Measurements from ENCODE around the gene IRF4.

IRF4 gene

DNA sequence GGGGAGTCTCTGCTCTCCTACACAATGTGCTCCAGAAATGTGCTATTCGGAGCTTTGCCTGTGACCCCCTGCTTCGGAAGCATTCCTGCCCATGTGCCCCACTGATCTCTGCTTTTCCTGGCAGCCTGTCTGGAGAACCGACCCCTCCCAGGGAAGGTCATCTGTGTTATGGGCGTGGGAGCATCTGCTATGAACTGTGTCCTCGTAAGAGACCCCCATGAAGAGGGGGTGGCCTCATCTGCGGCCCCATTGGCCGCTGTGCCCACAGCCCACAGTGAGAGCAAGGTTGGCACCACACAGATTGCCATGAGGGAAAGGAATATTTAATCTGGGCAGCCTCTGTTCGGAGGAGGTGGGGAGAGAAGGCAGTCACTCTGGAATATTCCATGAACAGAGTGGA is 32.7 kb upstream of the IRF4 start:
- Histone ChIP-seq H2AFZ (ENCODE audit: low read depth, low read length, severe bottlenecking) (no peak overlapping the region), H3K36me3 (ENCODE audit: low read length) (no peaks in the 10 kb centered on the region), H4K20me1 (ENCODE audit: low read depth, low read length) (no peaks in the 10 kb centered on the region), H3K27ac (ENCODE audit: low read depth, low read length) (no peak overlapping the region), H3K79me2 (ENCODE audit: insufficient read depth, low read length) (no peaks in the 10 kb centered on the region), H3K9me3 (ENCODE audit: insufficient read depth, low read length) (no peaks in the 10 kb centered on the region), H3F3A (ENCODE audit: insufficient read depth) (0 out of 2 replicates have a peak, but pooled peaks cover 5% of the 10 kb centered on the region), H3K9ac (ENCODE audit: low read length) (no peak overlapping the region), H3K9me2 (replicated peaks; ENCODE audit: insufficient read depth, low read length) (no peaks in the 10 kb centered on the region), H3K27me3 (ENCODE audit: low read length) (no peaks in the 10 kb centered on the region), H3K4me2 (ENCODE audit: low read depth, low read length, poor library complexity, severe bottlenecking) (no peak overlapping the region), H3K4me3 (ENCODE audit: insufficient read depth, low read length, poor library complexity, severe bottlenecking) (no peak overlapping the region)
- no peak for TF ChIP-seq EZH2phosphoT487 (conservative IDR thresholded peaks at IDR 0.05; ENCODE audit: low read length)
- TF ChIP-seq, protein P1, sequence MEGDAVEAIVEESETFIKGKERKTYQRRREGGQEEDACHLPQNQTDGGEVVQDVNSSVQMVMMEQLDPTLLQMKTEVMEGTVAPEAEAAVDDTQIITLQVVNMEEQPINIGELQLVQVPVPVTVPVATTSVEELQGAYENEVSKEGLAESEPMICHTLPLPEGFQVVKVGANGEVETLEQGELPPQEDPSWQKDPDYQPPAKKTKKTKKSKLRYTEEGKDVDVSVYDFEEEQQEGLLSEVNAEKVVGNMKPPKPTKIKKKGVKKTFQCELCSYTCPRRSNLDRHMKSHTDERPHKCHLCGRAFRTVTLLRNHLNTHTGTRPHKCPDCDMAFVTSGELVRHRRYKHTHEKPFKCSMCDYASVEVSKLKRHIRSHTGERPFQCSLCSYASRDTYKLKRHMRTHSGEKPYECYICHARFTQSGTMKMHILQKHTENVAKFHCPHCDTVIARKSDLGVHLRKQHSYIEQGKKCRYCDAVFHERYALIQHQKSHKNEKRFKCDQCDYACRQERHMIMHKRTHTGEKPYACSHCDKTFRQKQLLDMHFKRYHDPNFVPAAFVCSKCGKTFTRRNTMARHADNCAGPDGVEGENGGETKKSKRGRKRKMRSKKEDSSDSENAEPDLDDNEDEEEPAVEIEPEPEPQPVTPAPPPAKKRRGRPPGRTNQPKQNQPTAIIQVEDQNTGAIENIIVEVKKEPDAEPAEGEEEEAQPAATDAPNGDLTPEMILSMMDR (IDR thresholded peaks at IDR 0.05; ENCODE audit: insufficient read depth, low read length, poor library complexity, severe bottlenecking): no peak

DNA sequence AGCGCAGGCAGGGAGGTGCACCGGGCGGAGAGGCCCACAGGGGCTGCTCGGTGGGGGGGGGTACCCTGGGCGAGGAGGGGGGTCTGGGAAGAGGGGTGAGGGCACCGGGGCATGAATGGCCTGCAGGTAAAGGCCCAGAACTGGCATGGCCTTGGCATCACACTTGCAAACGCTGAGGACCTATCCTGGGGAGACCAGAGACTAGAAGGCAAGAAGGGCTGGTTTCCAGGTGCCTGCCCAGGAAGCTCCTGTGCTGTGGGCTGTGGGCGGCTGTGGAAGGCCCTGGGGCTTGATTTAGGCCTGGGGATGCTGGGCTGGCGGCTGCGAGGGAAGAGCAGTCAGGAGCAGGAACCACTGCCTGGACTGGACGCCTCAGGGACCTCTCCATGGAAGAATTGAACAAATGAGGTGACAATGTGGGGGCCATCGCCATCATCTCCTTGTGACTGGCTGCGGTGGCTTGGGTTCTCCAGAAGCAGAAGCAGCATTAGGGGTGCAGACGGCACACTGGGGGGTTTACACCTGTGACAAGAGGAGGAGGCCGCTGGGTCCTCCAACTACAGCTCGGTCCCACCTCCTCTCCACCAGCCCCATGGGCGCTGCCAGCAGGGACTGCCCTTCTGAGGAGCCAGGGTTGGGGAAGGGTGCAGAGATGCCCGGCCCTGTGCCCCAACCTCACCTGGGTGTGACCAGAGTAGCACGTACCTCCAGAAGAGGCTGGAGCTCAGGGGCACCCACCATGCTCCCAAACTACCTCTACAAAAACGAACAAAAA is 32.1 kb upstream of the IRF4 start:
- no peaks in the 10 kb centered on the region for H3K9me2 ChIP-seq (replicated peaks; ENCODE audit: insufficient read depth, low read length)
- TF ChIP-seq EZH2phosphoT487 (conservative IDR thresholded peaks at IDR 0.05; ENCODE audit: low read length): no peak
- TF ChIP-seq, protein P1 (IDR thresholded peaks at IDR 0.05; ENCODE audit: insufficient read depth, low read length, poor library complexity, severe bottlenecking): no peak
- H3K4me2 ChIP-seq (ENCODE audit: low read depth, low read length, poor library complexity, severe bottlenecking): no peak overlapping the region
- no peak overlapping the region for H3K9ac ChIP-seq (ENCODE audit: low read length)
- no peak overlapping the region for H3K27ac ChIP-seq (ENCODE audit: low read depth, low read length)
- H4K20me1 ChIP-seq (ENCODE audit: low read depth, low read length): no peaks in the 10 kb centered on the region
- H3F3A ChIP-seq (ENCODE audit: insufficient read depth): 0 out of 2 replicates have a peak, but pooled peaks cover 5% of the 10 kb centered on the region
- H3K9me3 ChIP-seq (ENCODE audit: insufficient read depth, low read length): no peaks in the 10 kb centered on the region
- no peak overlapping the region for H2AFZ ChIP-seq (ENCODE audit: low read depth, low read length, severe bottlenecking)
- H3K27me3 ChIP-seq (ENCODE audit: low read length): no peaks in the 10 kb centered on the region
- no peak overlapping the region for H3K4me3 ChIP-seq (ENCODE audit: insufficient read depth, low read length, poor library complexity, severe bottlenecking)
- H3K36me3 ChIP-seq (ENCODE audit: low read length): no peaks in the 10 kb centered on the region
- no peaks in the 10 kb centered on the region for H3K79me2 ChIP-seq (ENCODE audit: insufficient read depth, low read length)

DNA sequence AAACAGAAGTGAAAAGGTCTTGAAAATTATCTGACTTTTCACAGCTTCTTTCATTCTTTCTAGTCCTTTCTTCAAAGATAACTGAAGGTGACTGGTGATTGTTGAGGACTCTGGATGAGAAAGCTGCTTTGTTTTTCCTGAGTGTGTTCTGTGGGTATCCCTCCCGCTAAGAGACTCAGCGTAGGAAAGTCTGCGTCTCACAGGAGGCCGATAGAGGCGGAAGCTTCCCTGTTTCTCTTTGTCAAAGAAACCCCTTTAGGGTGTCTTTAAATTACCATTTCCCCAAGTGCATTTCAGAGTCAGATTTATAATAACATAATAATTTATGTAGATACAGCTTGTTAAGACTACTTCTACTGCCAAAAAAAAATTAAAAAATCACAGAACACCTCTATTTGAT is 31.2 kb upstream of the IRF4 start:
- no peaks in the 10 kb centered on the region for H4K20me1 ChIP-seq (ENCODE audit: low read depth, low read length)
- H3K36me3 ChIP-seq (ENCODE audit: low read length): no peaks in the 10 kb centered on the region
- H2AFZ ChIP-seq (ENCODE audit: low read depth, low read length, severe bottlenecking): no peak overlapping the region
- H3K9me3 ChIP-seq (ENCODE audit: insufficient read depth, low read length): no peaks in the 10 kb centered on the region
- H3K4me3 ChIP-seq (ENCODE audit: insufficient read depth, low read length, poor library complexity, severe bottlenecking): no peak overlapping the region
- H3F3A ChIP-seq (ENCODE audit: insufficient read depth): 0 out of 2 replicates have a peak, but pooled peaks cover 5% of the 10 kb centered on the region
- H3K9ac ChIP-seq (ENCODE audit: low read length): no peak overlapping the region
- no peak overlapping the region for H3K27ac ChIP-seq (ENCODE audit: low read depth, low read length)
- H3K9me2 ChIP-seq (replicated peaks; ENCODE audit: insufficient read depth, low read length): no peaks in the 10 kb centered on the region
- no peak overlapping the region for H3K4me2 ChIP-seq (ENCODE audit: low read depth, low read length, poor library complexity, severe bottlenecking)
- TF ChIP-seq, protein P1 (IDR thresholded peaks at IDR 0.05; ENCODE audit: insufficient read depth, low read length, poor library complexity, severe bottlenecking): no peak
- no peak for TF ChIP-seq EZH2phosphoT487 (conservative IDR thresholded peaks at IDR 0.05; ENCODE audit: low read length)
- no peaks in the 10 kb centered on the region for H3K79me2 ChIP-seq (ENCODE audit: insufficient read depth, low read length)
- no peaks in the 10 kb centered on the region for H3K27me3 ChIP-seq (ENCODE audit: low read length)
